OCI-LY3 (cell line): Measurements from ENCODE around the gene ITPR1.
A peak's percentile ranks its signal among the peaks of the same experiment; 100 is the strongest.

Experiments
- H2AFZ ChIP-seq: fragments of 200-600, 300-600 bp; shearing (Covaris generic); 2 replicates; pipeline ENCODE4 v1.6.0; 2014; ENCODE audit warnings: antibody characterized with exemption, low read depth, low read length
- H3K27ac ChIP-seq: fragments of 200-600, 300-600 bp; sonication (generic); 2 replicates; pipeline ENCODE4 v1.5.1; 2014; ENCODE audit warnings: mild to moderate bottlenecking, low read length, moderate library complexity, mixed read lengths
- H3K27me3 ChIP-seq: fragments of 200-600, 300-600 bp; sonication (generic); 2 replicates; pipeline ENCODE4 v1.6.1; 2014; ENCODE audit warnings: low read depth, low read length, mixed read lengths
- H3K36me3 ChIP-seq: fragments of 200-600, 300-600 bp; sonication (generic); replicated peaks from 2 replicates; pipeline ENCODE3; 2014; ENCODE audit warnings: low read depth, low read length, mixed read lengths
- H3K4me1 ChIP-seq: fragments of 300-600, 200-600 bp; sonication (generic); 2 replicates; pipeline ENCODE4 v1.6.1; 2014; ENCODE audit warnings: low read length, mixed read lengths
- H3K4me2 ChIP-seq: fragments of 200-600, 300-600 bp; sonication (generic); 2 replicates; pipeline ENCODE4 v1.6.1; 2014; ENCODE audit warnings: low read length, mixed read lengths
- H3K4me3 ChIP-seq: fragments of 300-600, 200-600 bp; sonication (generic); 2 replicates; pipeline ENCODE4 v1.5.1; 2014; ENCODE audit warnings: antibody characterized with exemption, mild to moderate bottlenecking, low read length, moderate library complexity
- H3K79me2 ChIP-seq: fragments of 300-600, 200-600 bp; shearing (Covaris generic); 2 replicates; pipeline ENCODE4 v1.6.1; 2014; ENCODE audit warnings: mild to moderate bottlenecking, low read length, mixed read lengths
- H3K9ac ChIP-seq: fragments of 300-600, 200-600 bp; shearing (Covaris generic); 2 replicates; pipeline ENCODE4 v1.6.0; 2014; ENCODE audit warnings: mild to moderate bottlenecking, low read length, moderate library complexity
- H3K9me3 ChIP-seq: fragments of 200-600, 300-600 bp; shearing (Covaris generic); 2 replicates; pipeline ENCODE4 v1.6.1; 2014; ENCODE audit warnings: low read length, mixed read lengths; ENCODE audit not compliant: insufficient read depth
- H4K20me1 ChIP-seq: fragments of 200-600, 300-600 bp; sonication (generic); 2 replicates; pipeline ENCODE4 v1.6.1; 2016; ENCODE audit warnings: low read length, mixed read lengths; ENCODE audit not compliant: insufficient read depth
- CTCF ChIP-seq: fragments of 200-600, 300-600 bp; sonication (generic); IDR thresholded peaks from 2 replicates; pipeline ENCODE4 v1.5.1; 2014; ENCODE audit warnings: antibody characterized with exemption, low read length, low read depth
- EZH2phosphoT487 ChIP-seq: fragments of 200-600 bp; shearing (Covaris generic); IDR thresholded peaks from 2 replicates; pipeline ENCODE4 v1.6.1; 2018; ENCODE audit warnings: antibody characterized with exemption, mixed run types, low read depth

Gene ITPR1

GRCh38 chr3:4571690-4572334, 78.7 kb downstream of the ITPR1 start:
- Histone ChIP-seq H2AFZ (no peak overlapping the region), H3K9ac (no peak overlapping the region), H4K20me1 (no peaks in the 10 kb centered on the region), H3K4me2 (no peak overlapping the region), H3K9me3 (no peaks in the 10 kb centered on the region), H3K36me3 (no peaks in the 10 kb centered on the region), H3K27ac (no peak overlapping the region), H3K4me1 (no peaks in the 10 kb centered on the region), H3K27me3 (no peaks in the 10 kb centered on the region), H3K4me3 (no peak overlapping the region), H3K79me2 (no peaks in the 10 kb centered on the region)
- TF ChIP-seq CTCF (peak; percentile 17; the same call in 1 of the 2 replicates), EZH2phosphoT487 (no peak)

GRCh38 chr3:4573153-4573552, 80.0 kb downstream of the ITPR1 start:
- Histone ChIP-seq H3K4me2 (no peak overlapping the region), H3K9me3 (no peaks in the 10 kb centered on the region), H2AFZ (no peak overlapping the region), H3K4me1 (no peaks in the 10 kb centered on the region), H3K79me2 (no peaks in the 10 kb centered on the region), H3K27ac (no peak overlapping the region), H3K9ac (no peak overlapping the region), H3K27me3 (no peaks in the 10 kb centered on the region), H3K4me3 (no peak overlapping the region), H4K20me1 (no peaks in the 10 kb centered on the region), H3K36me3 (no peaks in the 10 kb centered on the region)
- no peak for TF ChIP-seq EZH2phosphoT487

DNA sequence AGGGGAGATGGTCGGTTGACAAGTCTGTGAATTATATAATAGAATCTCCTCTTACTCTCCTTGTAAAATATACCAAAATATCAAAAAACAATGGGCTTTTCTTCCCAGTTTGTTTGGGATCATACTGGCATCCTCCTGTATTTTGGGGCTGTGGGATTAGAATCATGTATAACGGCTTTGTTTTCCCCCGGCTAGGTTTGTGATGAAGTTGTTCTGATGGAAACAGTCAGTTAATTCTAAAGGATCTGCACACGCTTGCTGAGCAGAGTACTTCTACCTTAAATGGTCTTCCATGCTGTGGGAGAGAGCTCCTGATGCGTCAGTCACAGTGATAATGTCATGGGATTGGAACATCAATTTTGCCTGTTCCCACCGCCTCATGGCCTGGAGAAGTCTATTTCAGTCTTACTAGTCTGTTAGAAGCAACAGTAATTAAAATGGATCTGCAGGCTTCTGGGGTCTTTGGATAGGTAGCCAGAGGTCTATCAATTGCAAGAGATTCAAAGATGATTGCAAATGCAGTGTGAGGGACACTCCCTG, 81.3 kb downstream of the ITPR1 start:
- Histone ChIP-seq H3K4me3 (no peak overlapping the region), H3K4me1 (no peaks in the 10 kb centered on the region), H3K79me2 (no peaks in the 10 kb centered on the region), H3K27ac (no peak overlapping the region), H4K20me1 (no peaks in the 10 kb centered on the region), H2AFZ (no peak overlapping the region), H3K36me3 (no peaks in the 10 kb centered on the region), H3K4me2 (no peak overlapping the region), H3K9me3 (no peaks in the 10 kb centered on the region), H3K9ac (no peak overlapping the region), H3K27me3 (no peaks in the 10 kb centered on the region)
- no peak for TF ChIP-seq CTCF
- no peak for TF ChIP-seq EZH2phosphoT487

- Histone ChIP-seq H3K4me3 (no peak overlapping the region), H3K79me2 (no peaks in the 10 kb centered on the region), H3K27ac (no peak overlapping the region)
These were observed 82.2 kb downstream of the ITPR1 start for GRCh38 chr3:4575381-4575780.

More at GRCh38 chr3:4575381-4575780, 82.2 kb downstream of the ITPR1 start:
- no peaks in the 10 kb centered on the region for H3K27me3 ChIP-seq
- H2AFZ ChIP-seq: no peak overlapping the region
- no peaks in the 10 kb centered on the region for H4K20me1 ChIP-seq
- H3K9ac ChIP-seq: no peak overlapping the region
- H3K36me3 ChIP-seq: no peaks in the 10 kb centered on the region
- no peak for TF ChIP-seq CTCF
- no peak for TF ChIP-seq EZH2phosphoT487
- no peaks in the 10 kb centered on the region for H3K4me1 ChIP-seq
- H3K9me3 ChIP-seq: no peaks in the 10 kb centered on the region
- H3K4me2 ChIP-seq: no peak overlapping the region
